HUDEP-2 (cell line): ENCODE data around the gene UNKL.
"Not testable (repeated sequence)": the region's sequence is repeated elsewhere in the genome, so short reads cannot be mapped to it uniquely, and the experiment has no call there.

Source experiments
- DNase-seq, 76 experiments: peaks; one replicate each; lab custom pipeline; 2025; ENCODE audit not compliant: unreplicated experiment in 76 of 76; lab: John Stamatoyannopoulos, UW

Gene UNKL

GRCh38 chr16:1446296-1447080 is 32.0 kb upstream of the UNKL start:
- DNase-seq, result no peak

- DNase-seq, result no peak
Measured at GRCh38 chr16:1445518-1446203, 31.2 kb upstream of the UNKL start.

GRCh38 chr16:1444730-1445517 is 30.4 kb upstream of the UNKL start:
- DNase-seq, result no peak

GRCh38 chr16:1443980-1444729 is 29.7 kb upstream of the UNKL start, which contains the start of gene CCDC154:
CCDC154 (minus strand) TSS chr16:1444556; CDS start chr16:1444322, 234 bp downstream.
- DNase-seq, result no peak

GRCh38 chr16:1443403-1443973 is 29.0 kb upstream of the UNKL start:
- DNase-seq, result no peak

- no peak for DNase-seq
Measured at GRCh38 chr16:1442697-1443096, 28.2 kb upstream of the UNKL start.

- no peak for DNase-seq
Measured at GRCh38 chr16:1441391-1441829, 26.9 kb upstream of the UNKL start.

GRCh38 chr16:1439699-1440074 is 25.2 kb upstream of the UNKL start:
- not testable (repeated sequence) for DNase-seq

- no peak for DNase-seq
Measured at GRCh38 chr16:1439058-1439698, 24.7 kb upstream of the UNKL start.

- no peak for DNase-seq
Measured at GRCh38 chr16:1438229-1439057, 23.9 kb upstream of the UNKL start.

GRCh38 chr16:1437606-1438005 is 23.1 kb upstream of the UNKL start:
- no peak for DNase-seq

- DNase-seq, result no peak
Measured at GRCh38 chr16:1436731-1437355, 22.3 kb upstream of the UNKL start.

- no peak for DNase-seq
Measured at GRCh38 chr16:1435921-1436697, 21.6 kb upstream of the UNKL start.

GRCh38 chr16:1434644-1435592 is 20.4 kb upstream of the UNKL start:
- no peak for DNase-seq

GRCh38 chr16:1433756-1434155 is 19.3 kb upstream of the UNKL start:
- DNase-seq, result no peak

- no peak for DNase-seq
Measured at GRCh38 chr16:1433263-1433560, 18.7 kb upstream of the UNKL start.
